Natural killer cell treated with Interleukin-12 subunit alpha and Interleukin-12 subunit beta and Interleukin-15 and Interleukin-18, amount 100 ng/mL, for 72 hours (primary cell): ENCODE data around the gene PHLDB1. TPM values are rescaled to one million over a fixed set of nuclear protein-coding genes. Genes with fewer than 3 reads are reported as not detected.

Source experiments
- ATAC-seq, 2 donors: fragments of 150-1000 bp; cut with Tn5 transposase in 1 of 2; sonication (Bioruptor Pico), chemical (Tn5 transposase) in 1 of 2; 2 replicates each; pipeline ENCODE4 v1.10.0; 2021
- DNase-seq: peaks from one replicate; pipeline ENCODE4 v3.0.0; 2022; ENCODE audit warnings: low spot score
- H3K27ac Mint-ChIP-seq, 2 donors: 1 replicate in 1 of 2; 2 replicates in 1 of 2; pipeline ENCODE4 v1.8.0; 2022; ENCODE audit warnings: mixed read lengths in 2 of 2, mild to moderate bottlenecking in 1 of 2, moderate library complexity in 1 of 2
- H3K27me3 Mint-ChIP-seq, 2 donors: 1 replicate in 1 of 2; 2 replicates in 1 of 2; pipeline ENCODE4 v1.8.0; 2022; ENCODE audit warnings: mixed read lengths in 2 of 2
- H3K36me3 Mint-ChIP-seq: one replicate; pipeline ENCODE4 v1.8.0; 2022; ENCODE audit warnings: mixed read lengths
- H3K4me1 Mint-ChIP-seq, 2 donors: 1 replicate in 1 of 2; 2 replicates in 1 of 2; pipeline ENCODE4 v1.8.0; 2022; ENCODE audit warnings: low read depth in 2 of 2, mixed read lengths in 2 of 2, mild to moderate bottlenecking in 1 of 2
- H3K4me3 Mint-ChIP-seq: one replicate; pipeline ENCODE4 v1.8.0; 2022; ENCODE audit warnings: mixed read lengths
- H3K9me3 Mint-ChIP-seq: 2 replicates; pipeline ENCODE4 v1.8.0; 2022; ENCODE audit warnings: mixed read lengths
- total RNA-seq, 2 donors: library from RNA; stranded (reverse); gene quantifications; one replicate each; pipeline ENCODE4 v1.2.3, GENCODE V29; 2022

Gene PHLDB1
- total RNA-seq, 2 donors from 2014 or later: 0.98 to 2.6 TPM

GRCh38 chr11:118632577-118633318, 25.3 kb downstream of the PHLDB1 start:
- Mint-ChIP-seq H3K27me3 (peaks cover 0 to 2% of the 10 kb centered on the region in 2 donors), H3K4me3 (no peak overlapping the region), H3K9me3 (no peaks in the 10 kb centered on the region), H3K27ac (no peak overlapping the region), H3K4me1 (peaks cover 0 to 4% of the 10 kb centered on the region in 2 donors), H3K36me3 (no peaks in the 10 kb centered on the region)
- DNase-seq: no peak
- no peak for ATAC-seq

GRCh38 chr11:118633319-118633690, 25.9 kb downstream of the PHLDB1 start:
- DNase-seq (no peak), ATAC-seq (no peak)
- H3K36me3 Mint-ChIP-seq: no peaks in the 10 kb centered on the region
- H3K4me1 Mint-ChIP-seq: peaks cover 0 to 4% of the 10 kb centered on the region in 2 donors
- no peak overlapping the region for H3K4me3 Mint-ChIP-seq
- H3K9me3 Mint-ChIP-seq: no peaks in the 10 kb centered on the region
- no peak overlapping the region for H3K27ac Mint-ChIP-seq
- peaks cover 0 to 2% of the 10 kb centered on the region in 2 donors for H3K27me3 Mint-ChIP-seq

- H3K4me1 Mint-ChIP-seq: peaks cover 0 to 4% of the 10 kb centered on the region in 2 donors
- ATAC-seq (no peak), DNase-seq (no peak)
- no peaks in the 10 kb centered on the region for H3K36me3 Mint-ChIP-seq
- H3K9me3 Mint-ChIP-seq: no peaks in the 10 kb centered on the region
- no peak overlapping the region for H3K27ac Mint-ChIP-seq
- H3K4me3 Mint-ChIP-seq: no peak overlapping the region
- peaks cover 0 to 2% of the 10 kb centered on the region in 2 donors for H3K27me3 Mint-ChIP-seq
Measured at GRCh38 chr11:118633979-118634378, 26.6 kb downstream of the PHLDB1 start.

GRCh38 chr11:118634431-118635236, 27.2 kb downstream of the PHLDB1 start:
- peak overlapping the region; percentile 22 for H3K4me3 Mint-ChIP-seq
- ATAC-seq: no peak
- no peaks in the 10 kb centered on the region for H3K9me3 Mint-ChIP-seq

GRCh38 chr11:118635237-118635591, 27.8 kb downstream of the PHLDB1 start:
- no peak for ATAC-seq
- no peak overlapping the region for H3K27ac Mint-ChIP-seq
- no peak overlapping the region for H3K4me3 Mint-ChIP-seq

More at GRCh38 chr11:118634431-118635236, 27.2 kb downstream of the PHLDB1 start:
- Mint-ChIP-seq H3K36me3 (no peaks in the 10 kb centered on the region), H3K27ac (no peak overlapping the region), H3K27me3 (peaks cover 0 to 2% of the 10 kb centered on the region in 2 donors), H3K4me1 (peaks cover 0 to 4% of the 10 kb centered on the region in 2 donors)
- no peak for DNase-seq

GRCh38 chr11:118635642-118636041, 28.2 kb downstream of the PHLDB1 start:
- H3K4me3 Mint-ChIP-seq: no peak overlapping the region
- DNase-seq: no peak
- H3K9me3 Mint-ChIP-seq: no peaks in the 10 kb centered on the region
- no peaks in the 10 kb centered on the region for H3K36me3 Mint-ChIP-seq
- no peak overlapping the region for H3K27ac Mint-ChIP-seq
- H3K27me3 Mint-ChIP-seq: peaks cover 0 to 2% of the 10 kb centered on the region in 2 donors
- peaks cover 0 to 4% of the 10 kb centered on the region in 2 donors for H3K4me1 Mint-ChIP-seq
- no peak for ATAC-seq

More at GRCh38 chr11:118635237-118635591, 27.8 kb downstream of the PHLDB1 start:
- peaks cover 0 to 4% of the 10 kb centered on the region in 2 donors for H3K4me1 Mint-ChIP-seq
- H3K27me3 Mint-ChIP-seq: peaks cover 0 to 2% of the 10 kb centered on the region in 2 donors
- no peak for DNase-seq
- no peaks in the 10 kb centered on the region for H3K36me3 Mint-ChIP-seq
- H3K9me3 Mint-ChIP-seq: no peaks in the 10 kb centered on the region

- peaks cover 0 to 4% of the 10 kb centered on the region in 2 donors for H3K4me1 Mint-ChIP-seq
- no peak for ATAC-seq
Measured at GRCh38 chr11:118636569-118637290, 29.3 kb downstream of the PHLDB1 start.

GRCh38 chr11:118638726-118639125, 31.3 kb downstream of the PHLDB1 start:
- no peak overlapping the region for H3K4me3 Mint-ChIP-seq
- DNase-seq (no peak), ATAC-seq (no peak)
- H3K36me3 Mint-ChIP-seq: no peaks in the 10 kb centered on the region
- no peaks in the 10 kb centered on the region for H3K27me3 Mint-ChIP-seq
- H3K9me3 Mint-ChIP-seq: no peaks in the 10 kb centered on the region
- H3K4me1 Mint-ChIP-seq: peaks cover 0 to 4% of the 10 kb centered on the region in 2 donors
- H3K27ac Mint-ChIP-seq: no peak overlapping the region

More at GRCh38 chr11:118636569-118637290, 29.3 kb downstream of the PHLDB1 start:
- H3K27ac Mint-ChIP-seq: no peak overlapping the region
- no peak overlapping the region for H3K4me3 Mint-ChIP-seq
- H3K36me3 Mint-ChIP-seq: no peaks in the 10 kb centered on the region
- no peaks in the 10 kb centered on the region for H3K9me3 Mint-ChIP-seq
- DNase-seq: no peak
- H3K27me3 Mint-ChIP-seq: peaks cover 0 to 2% of the 10 kb centered on the region in 2 donors

- ATAC-seq (no peak), DNase-seq (no peak)
- Mint-ChIP-seq H3K4me3 (no peak overlapping the region), H3K9me3 (no peaks in the 10 kb centered on the region), H3K27ac (no peak overlapping the region), H3K36me3 (no peaks in the 10 kb centered on the region), H3K27me3 (no peaks in the 10 kb centered on the region), H3K4me1 (no peaks in the 10 kb centered on the region)
Measured at GRCh38 chr11:118639899-118640298, 32.5 kb downstream of the PHLDB1 start.

- H3K4me1 Mint-ChIP-seq: no peaks in the 10 kb centered on the region
- no peaks in the 10 kb centered on the region for H3K9me3 Mint-ChIP-seq
- DNase-seq (no peak), ATAC-seq (no peak)
- H3K36me3 Mint-ChIP-seq: no peaks in the 10 kb centered on the region
- no peak overlapping the region for H3K4me3 Mint-ChIP-seq
- no peak overlapping the region for H3K27ac Mint-ChIP-seq
- no peaks in the 10 kb centered on the region for H3K27me3 Mint-ChIP-seq
Measured at GRCh38 chr11:118640332-118641154, 33.1 kb downstream of the PHLDB1 start.

- Mint-ChIP-seq H3K9me3 (no peaks in the 10 kb centered on the region), H3K4me1 (no peaks in the 10 kb centered on the region), H3K4me3 (no peak overlapping the region), H3K27ac (no peak overlapping the region), H3K36me3 (no peaks in the 10 kb centered on the region), H3K27me3 (no peaks in the 10 kb centered on the region)
- ATAC-seq (no peak), DNase-seq (no peak)
Measured at GRCh38 chr11:118641397-118642019, 34.1 kb downstream of the PHLDB1 start.

GRCh38 chr11:118643142-118643994, 36.0 kb downstream of the PHLDB1 start:
- no peaks in the 10 kb centered on the region for H3K36me3 Mint-ChIP-seq
- no peak for ATAC-seq
- H3K9me3 Mint-ChIP-seq: no peaks in the 10 kb centered on the region
- no peaks in the 10 kb centered on the region for H3K4me1 Mint-ChIP-seq
- H3K27ac Mint-ChIP-seq: no peak overlapping the region
- DNase-seq: no peak
- H3K4me3 Mint-ChIP-seq: no peak overlapping the region
- H3K27me3 Mint-ChIP-seq: no peaks in the 10 kb centered on the region
